WI38 (cell line): ENCODE results near the gene TAF1C.
"Not testable (repeated sequence)": the region's sequence is repeated elsewhere in the genome, so short reads cannot be mapped to it uniquely, and the experiment has no call there.

Experiments
- H3K4me3 ChIP-seq: 2 replicates; pipeline ENCODE4 v1.5.1; 2011; ENCODE audit warnings: low read depth, mild to moderate bottlenecking, control low read depth, low read length
- TF ChIP-seq, protein P1 (sequence below): IDR thresholded peaks from 2 replicates; pipeline ENCODE4 v1.5.1; 2012; ENCODE audit warnings: low read depth, mild to moderate bottlenecking, control low read depth, low read length

The TAF1C gene

DNA sequence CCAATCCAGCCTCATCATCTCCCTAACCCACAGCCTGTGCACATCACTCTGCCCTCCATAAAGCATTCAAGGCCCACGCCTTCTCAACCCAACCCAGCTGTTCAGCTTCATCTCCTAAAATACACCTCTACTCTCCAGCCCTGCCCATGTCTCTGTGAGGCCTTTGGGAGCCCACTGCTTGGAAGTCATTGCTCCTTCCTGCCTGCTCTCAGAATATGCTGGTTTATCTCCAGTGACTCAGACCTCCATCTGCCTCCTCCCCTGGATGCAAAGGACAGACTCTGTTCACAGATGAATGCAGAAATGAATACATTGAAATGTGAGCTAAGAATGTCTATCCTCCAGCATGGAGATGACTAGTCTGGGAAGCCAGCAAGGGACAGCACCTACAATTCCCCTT lies 34.0 kb upstream of the TAF1C start:
- H3K4me3 ChIP-seq = no peak overlapping the region
- TF ChIP-seq, protein P1, sequence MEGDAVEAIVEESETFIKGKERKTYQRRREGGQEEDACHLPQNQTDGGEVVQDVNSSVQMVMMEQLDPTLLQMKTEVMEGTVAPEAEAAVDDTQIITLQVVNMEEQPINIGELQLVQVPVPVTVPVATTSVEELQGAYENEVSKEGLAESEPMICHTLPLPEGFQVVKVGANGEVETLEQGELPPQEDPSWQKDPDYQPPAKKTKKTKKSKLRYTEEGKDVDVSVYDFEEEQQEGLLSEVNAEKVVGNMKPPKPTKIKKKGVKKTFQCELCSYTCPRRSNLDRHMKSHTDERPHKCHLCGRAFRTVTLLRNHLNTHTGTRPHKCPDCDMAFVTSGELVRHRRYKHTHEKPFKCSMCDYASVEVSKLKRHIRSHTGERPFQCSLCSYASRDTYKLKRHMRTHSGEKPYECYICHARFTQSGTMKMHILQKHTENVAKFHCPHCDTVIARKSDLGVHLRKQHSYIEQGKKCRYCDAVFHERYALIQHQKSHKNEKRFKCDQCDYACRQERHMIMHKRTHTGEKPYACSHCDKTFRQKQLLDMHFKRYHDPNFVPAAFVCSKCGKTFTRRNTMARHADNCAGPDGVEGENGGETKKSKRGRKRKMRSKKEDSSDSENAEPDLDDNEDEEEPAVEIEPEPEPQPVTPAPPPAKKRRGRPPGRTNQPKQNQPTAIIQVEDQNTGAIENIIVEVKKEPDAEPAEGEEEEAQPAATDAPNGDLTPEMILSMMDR = no peak

DNA sequence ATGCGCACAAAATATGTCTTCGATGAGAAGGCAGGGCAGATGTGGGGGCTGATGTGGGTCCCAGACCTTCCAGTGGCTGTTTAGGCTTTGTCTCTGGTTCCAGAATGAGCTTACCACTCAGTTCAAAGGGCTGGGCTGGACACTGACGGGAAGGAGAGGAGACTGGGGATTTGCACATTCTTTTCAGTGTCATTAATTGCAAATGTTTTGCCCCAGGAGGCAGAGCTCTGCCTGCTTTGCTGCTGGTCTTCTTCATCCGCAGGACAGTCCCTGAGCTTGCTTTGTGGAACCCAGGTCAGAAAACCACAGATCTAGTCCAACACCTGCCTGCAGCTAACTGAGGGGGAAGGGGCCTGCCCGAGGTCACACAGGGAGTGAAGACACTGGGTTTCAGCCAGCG lies 32.1 kb upstream of the TAF1C start:
- H3K4me3 ChIP-seq = no peak overlapping the region
- TF ChIP-seq, protein P1 = no peak

DNA sequence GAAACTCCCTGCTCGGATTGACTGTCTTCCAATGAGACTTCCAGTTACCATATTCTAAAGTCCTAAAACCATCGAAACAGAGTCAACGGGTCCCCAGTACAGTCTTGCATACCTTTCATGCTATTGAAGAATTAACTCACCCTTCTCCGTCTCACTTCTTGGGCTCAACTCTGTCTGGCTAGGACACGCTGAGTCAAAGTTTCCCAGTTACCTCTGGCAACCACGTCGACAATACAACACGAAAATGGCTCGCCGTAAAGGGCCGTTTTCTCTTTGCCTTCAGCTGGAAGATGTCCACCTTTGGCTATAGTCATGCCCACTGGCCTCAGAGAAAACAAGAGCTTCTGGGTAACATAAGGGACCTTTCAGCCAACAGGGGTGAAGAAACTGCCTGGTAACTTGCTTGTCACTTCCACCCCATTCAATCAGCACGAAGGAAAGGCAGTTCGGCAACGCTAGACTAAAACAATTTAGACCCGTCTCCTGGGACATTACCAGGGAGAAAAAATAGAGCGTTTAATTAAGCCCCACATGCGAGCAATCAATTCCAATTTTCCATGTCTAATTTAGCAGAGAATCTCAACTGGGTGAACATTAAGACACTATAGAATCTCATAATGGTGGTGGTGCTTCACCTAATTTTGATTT lies 31.4 kb upstream of the TAF1C start:
- TF ChIP-seq, protein P1 = no peak
- H3K4me3 ChIP-seq = no peak overlapping the region

DNA sequence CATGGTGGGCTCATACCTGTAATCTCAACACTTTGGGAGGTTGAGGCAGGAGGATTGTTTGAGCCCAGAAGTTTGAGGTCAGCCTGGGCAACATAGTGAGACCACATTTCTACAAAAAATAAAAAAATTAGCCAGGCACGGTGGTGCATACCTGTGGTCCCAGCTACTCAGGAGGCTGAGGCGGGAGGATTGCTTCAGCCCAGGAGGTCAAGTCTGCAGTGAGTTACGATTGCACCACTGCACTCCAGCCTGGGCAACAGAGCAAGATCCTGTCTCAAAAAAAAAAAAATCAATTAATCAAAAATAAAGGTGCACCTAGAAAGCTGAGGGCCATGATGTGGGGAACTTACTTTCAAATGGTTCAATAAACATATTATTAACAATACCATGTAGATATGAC lies 29.3 kb upstream of the TAF1C start:
- not testable (repeated sequence) for H3K4me3 ChIP-seq

DNA sequence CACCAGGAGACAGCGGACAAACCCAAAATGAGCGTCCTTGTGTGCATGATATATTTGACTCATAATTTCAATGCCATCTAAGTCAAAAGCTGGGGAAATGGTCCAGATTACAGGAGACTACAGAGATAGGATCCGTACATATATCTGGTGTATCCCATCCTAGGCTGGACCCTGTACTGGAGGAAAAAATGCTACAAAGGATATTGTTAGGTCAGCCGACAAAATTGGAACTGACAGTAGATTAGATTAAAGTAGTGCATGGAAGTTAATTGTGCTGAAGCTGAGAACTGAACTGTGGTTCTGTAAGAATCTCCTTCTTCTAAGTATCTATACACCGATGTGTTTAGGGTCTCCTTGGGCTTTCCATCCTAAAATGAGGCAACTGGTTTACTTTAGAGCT lies 28.7 kb upstream of the TAF1C start:
- TF ChIP-seq, protein P1 = no peak

DNA sequence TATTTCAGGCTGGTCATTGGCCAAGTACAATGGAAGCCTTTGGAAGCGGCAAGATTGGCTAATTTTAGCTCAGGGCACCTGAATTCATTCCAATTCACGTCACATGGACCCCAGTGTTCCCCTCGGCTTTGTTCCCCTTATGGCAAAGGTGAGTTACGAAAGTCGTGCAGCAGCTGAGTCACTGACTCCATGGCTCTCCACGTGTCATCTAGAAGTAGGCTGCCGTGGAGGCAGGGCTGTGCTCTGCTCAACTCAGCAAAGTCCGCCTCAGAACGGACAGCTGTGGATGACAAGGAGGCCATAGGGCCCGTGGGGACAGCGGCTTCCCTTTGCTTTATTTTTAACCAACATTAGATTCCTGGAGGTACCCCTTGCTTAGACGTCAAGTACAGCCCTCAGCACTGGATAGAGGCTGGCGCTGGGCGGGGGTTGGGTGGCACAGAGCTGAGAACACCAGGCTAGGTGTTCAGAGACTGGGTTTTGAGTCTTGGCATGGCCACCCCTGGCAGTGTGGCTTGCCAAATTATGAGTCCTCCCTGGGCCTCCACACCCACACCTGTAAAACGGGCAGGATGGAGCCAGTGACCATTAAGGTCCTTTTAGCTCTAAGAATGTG lies 27.7 kb upstream of the TAF1C start:
- TF ChIP-seq, protein P1 = no peak
- H3K4me3 ChIP-seq = no peak overlapping the region

More for the DNA sequence above, 28.7 kb upstream of the TAF1C start:
- H3K4me3 ChIP-seq = no peak overlapping the region

DNA sequence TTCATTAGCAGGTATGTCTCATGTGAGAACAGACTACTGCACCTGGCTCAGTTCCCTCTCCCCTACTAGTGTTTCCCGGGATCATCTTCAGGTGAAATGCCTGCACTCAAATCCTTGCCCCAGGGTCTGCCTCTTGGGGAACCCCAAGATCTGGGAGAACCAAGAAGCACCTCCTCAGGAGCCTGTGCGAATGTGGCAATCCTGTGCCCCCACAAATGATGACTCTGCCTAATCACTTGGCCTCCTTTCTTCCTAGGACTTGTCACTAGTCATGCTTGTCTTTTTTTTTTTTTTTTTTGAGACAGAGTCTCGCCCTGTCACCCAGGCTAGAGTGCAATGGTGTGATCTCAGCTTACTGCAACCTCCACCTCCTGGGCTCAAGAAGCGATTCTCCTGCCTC lies 25.8 kb upstream of the TAF1C start:
- TF ChIP-seq, protein P1 = no peak
- no peak overlapping the region for H3K4me3 ChIP-seq

DNA sequence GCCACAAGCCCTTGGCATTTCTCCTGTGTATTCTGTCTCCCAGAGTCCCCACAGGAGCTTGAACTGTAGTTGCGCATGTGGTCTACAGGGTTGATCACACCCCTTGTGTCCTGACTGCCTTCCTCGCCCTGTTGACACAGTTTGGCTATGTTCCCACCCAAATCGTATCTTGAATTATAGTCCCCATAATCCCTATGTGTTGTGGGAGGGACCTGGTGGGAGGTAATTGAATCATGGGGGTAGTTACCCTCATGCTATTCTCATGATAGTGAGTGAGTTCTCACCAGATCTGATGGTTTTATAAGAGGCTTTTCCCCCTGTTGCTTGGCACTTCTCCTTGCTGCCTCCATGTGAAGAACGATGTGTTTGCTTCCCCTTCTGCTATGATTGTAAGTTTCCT lies 25.3 kb upstream of the TAF1C start:
- no peak overlapping the region for H3K4me3 ChIP-seq
- TF ChIP-seq, protein P1 = no peak
